LNCaP clone FGC (cell line): ENCODE results near the gene DHX30.

Experiments used
- DNase-seq: peaks from one replicate; pipeline ENCODE4 v3.0.0-alpha.2; 2011; ENCODE audit warnings: low read depth
- H3K4me3 ChIP-seq: 2 replicates; pipeline ENCODE4 v1.5.1; 2011; ENCODE audit warnings: mild to moderate bottlenecking, low read depth, low read length, control low read depth
- CTCF ChIP-seq: IDR thresholded peaks from 2 replicates; pipeline ENCODE4 v1.5.1; 2012; ENCODE audit warnings: mild to moderate bottlenecking; ENCODE audit not compliant: control insufficient read depth, insufficient read depth; ENCODE audit errors: extremely low read depth

DHX30 gene

GRCh38 chr3:47849186-47849698, 46.3 kb downstream of the DHX30 start:
- H3K4me3 ChIP-seq, result no peak overlapping the region
- no peak for TF ChIP-seq CTCF
- no peak for DNase-seq

DNA sequence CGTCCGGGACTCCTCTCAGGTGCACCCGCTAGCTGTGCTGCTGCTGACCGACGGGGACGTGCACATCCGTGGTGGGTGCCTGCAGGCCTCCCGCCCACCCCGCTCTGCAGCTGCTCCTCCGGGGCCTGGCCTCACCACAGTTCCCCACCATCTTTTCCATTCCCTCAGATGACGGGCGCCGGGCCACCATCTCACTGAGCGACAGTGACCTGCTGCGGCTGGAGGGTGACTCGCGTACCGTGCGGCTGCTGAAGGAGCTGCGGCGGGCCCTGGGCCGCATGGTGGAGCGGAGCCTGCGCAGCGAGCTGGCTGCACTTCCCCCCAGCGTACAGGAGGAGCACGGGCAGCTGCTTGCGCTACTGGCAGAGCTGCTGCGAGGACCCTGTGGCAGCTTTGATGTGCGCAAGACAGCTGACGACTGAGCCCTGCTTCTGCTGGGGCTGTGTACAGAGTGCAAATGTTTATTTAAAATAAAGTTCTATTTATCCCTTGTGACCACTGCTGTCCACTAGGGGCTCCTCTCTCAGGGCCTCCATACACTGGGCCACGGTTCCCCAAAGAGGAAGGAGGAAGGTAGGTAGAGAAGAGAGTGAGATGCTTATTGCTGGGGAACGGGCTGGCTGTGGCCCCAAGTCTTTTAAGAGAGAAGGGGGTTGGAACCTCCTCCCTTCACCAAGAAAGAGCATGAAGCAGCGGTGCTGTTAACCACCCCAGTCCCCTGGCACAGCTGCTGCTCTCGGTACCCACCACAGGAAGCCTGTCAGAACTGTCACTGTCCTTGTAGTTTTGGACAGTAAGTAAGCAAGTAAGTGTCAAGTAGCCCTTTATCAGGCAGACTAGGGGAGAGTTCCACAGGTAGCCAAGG, 47.0 kb downstream of the DHX30 start:
- DNase-seq, result no peak

GRCh38 chr3:47850564-47851410, 47.8 kb downstream of the DHX30 start:
- H3K4me3 ChIP-seq, result no peak overlapping the region
- TF ChIP-seq CTCF, result no peak
- DNase-seq, result no peak

More for the DNA sequence above, 47.0 kb downstream of the DHX30 start:
- TF ChIP-seq CTCF, result peak; percentile 46
- no peak overlapping the region for H3K4me3 ChIP-seq

- no peak for TF ChIP-seq CTCF
- H3K4me3 ChIP-seq, result no peak overlapping the region
- no peak for DNase-seq
Observed at GRCh38 chr3:47851888-47852603, 49.1 kb downstream of the DHX30 start.

DNA sequence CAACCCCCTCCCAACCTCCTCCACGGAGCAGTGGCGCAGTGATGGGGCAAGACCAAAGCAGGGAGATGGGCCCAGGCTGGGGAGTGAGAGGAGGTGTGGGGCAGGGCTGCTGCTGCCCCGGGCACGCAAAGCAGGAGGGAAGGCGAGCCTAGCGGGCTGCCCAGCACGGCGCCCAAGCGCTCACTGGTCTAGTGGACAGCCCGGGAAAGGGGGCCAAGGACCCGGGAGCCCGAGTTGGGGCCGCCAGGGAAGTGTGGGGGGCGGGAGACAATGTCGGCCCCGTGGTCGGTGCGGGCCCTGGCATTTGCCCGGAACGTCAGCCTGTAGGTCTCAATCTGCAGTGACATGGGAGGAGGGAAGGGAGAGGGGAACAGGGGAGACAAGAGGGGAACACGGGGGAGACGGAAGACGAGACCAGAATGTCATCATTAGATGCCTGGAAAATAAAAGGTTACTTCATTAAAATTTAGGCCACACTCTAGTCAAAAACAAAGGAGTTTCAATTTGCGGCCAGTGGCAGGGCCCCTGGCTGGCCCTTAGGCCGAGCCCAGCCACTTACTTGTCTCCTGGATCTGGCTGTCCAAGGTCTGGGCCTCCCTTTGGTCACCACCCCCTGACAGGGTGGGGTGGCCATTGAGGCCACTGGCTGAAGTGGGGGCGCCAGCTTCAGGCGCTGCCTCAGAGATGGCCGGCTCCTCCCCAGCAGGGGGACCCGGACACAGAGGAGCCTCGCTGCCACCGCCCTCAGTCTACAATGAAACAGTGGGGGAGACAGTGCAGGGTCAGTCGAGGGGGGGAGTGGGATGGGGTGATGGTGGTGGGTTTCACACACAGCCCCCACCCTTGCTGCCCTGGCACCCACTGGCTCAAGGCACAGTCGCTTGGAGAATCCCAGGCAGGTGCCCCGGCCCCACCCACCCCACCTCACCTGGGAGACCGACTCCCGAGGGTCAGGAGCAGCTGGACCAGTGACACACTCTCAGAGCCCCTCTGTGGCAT, 50.0 kb downstream of the DHX30 start:
- DNase-seq, result no peak

More for the DNA sequence above, 50.0 kb downstream of the DHX30 start:
- no peak overlapping the region for H3K4me3 ChIP-seq
- 0 out of 2 replicates have a peak, but pooled peaks have one; percentile 5 for TF ChIP-seq CTCF
